HepG2 (cell line): ENCODE measurements around the gene UBE2G2. TPM values are rescaled to one million over a fixed set of nuclear protein-coding genes. Genes with fewer than 3 reads are reported as not detected.
A peak's percentile ranks its signal among the peaks of the same experiment; 100 is the strongest.

Experiments used
- AFF4 ChIP-seq: sonication (generic); formaldehyde crosslinking; IDR thresholded peaks from 2 replicates; pipeline ENCODE4 v1.4.0; 2020; ENCODE audit warnings: missing genetic modification reagents
- CTCF ChIP-seq: sonication (generic); formaldehyde crosslinking; IDR thresholded peaks from 2 replicates; pipeline ENCODE4 v1.5.0; 2020; ENCODE audit warnings: mild to moderate bottlenecking, missing genetic modification reagents, moderate library complexity
- FLYWCH1 ChIP-seq: sonication (generic); formaldehyde crosslinking; IDR thresholded peaks from 2 replicates; pipeline ENCODE4 v1.8.1; 2023; ENCODE audit warnings: mild to moderate bottlenecking, missing genetic modification reagents
- FOSL1 ChIP-seq: sonication (generic); formaldehyde crosslinking; IDR thresholded peaks from 2 replicates; pipeline ENCODE4 v1.9.0; 2021; ENCODE audit warnings: missing genetic modification reagents, borderline replicate concordance
- TEF ChIP-seq: sonication (generic); formaldehyde crosslinking; IDR thresholded peaks from 2 replicates; pipeline ENCODE4 v1.5.0; 2020; ENCODE audit warnings: missing genetic modification reagents
- THRA ChIP-seq: sonication (generic); formaldehyde crosslinking; IDR thresholded peaks from 2 replicates; pipeline ENCODE4 v1.4.0; 2020; ENCODE audit warnings: missing genetic modification reagents, borderline replicate concordance
- THYN1 ChIP-seq: sonication (generic); formaldehyde crosslinking; IDR thresholded peaks from 2 replicates; pipeline ENCODE4 v1.8.1; 2023; ENCODE audit warnings: low read depth, mild to moderate bottlenecking, moderate library complexity, missing genetic modification reagents, borderline replicate concordance
- ZBTB7B ChIP-seq: sonication (generic); formaldehyde crosslinking; IDR thresholded peaks from 2 replicates; pipeline ENCODE4 v1.4.0; 2020; ENCODE audit warnings: missing genetic modification reagents
- ZHX1 ChIP-seq: sonication (generic); formaldehyde crosslinking; IDR thresholded peaks from 2 replicates; pipeline ENCODE4 v1.8.1; 2022; ENCODE audit warnings: low read depth, mild to moderate bottlenecking, missing genetic modification reagents
- ZMYM4 ChIP-seq: sonication (generic); formaldehyde crosslinking; IDR thresholded peaks from 2 replicates; pipeline ENCODE4 v1.8.1; 2023; ENCODE audit warnings: mild to moderate bottlenecking, missing genetic modification reagents
- ZNF382 ChIP-seq: sonication (generic); formaldehyde crosslinking; IDR thresholded peaks from 2 replicates; pipeline ENCODE4 v1.5.0; 2020; ENCODE audit warnings: missing genetic modification reagents, mild to moderate bottlenecking, borderline replicate concordance
- ZNF550 ChIP-seq: sonication (generic); formaldehyde crosslinking; IDR thresholded peaks from 2 replicates; pipeline ENCODE4 v1.4.0; 2020; ENCODE audit warnings: mild to moderate bottlenecking, missing genetic modification reagents, borderline replicate concordance
- ZNF570 ChIP-seq: sonication (generic); formaldehyde crosslinking; IDR thresholded peaks from 2 replicates; pipeline ENCODE4 v1.4.0; 2020; ENCODE audit warnings: mild to moderate bottlenecking, missing genetic modification reagents, borderline replicate concordance
- ZNF713 ChIP-seq: sonication (generic); formaldehyde crosslinking; IDR thresholded peaks from 2 replicates; pipeline ENCODE4 v1.4.0; 2020; ENCODE audit warnings: mild to moderate bottlenecking, missing genetic modification reagents
- ZNF720 ChIP-seq: sonication (generic); formaldehyde crosslinking; IDR thresholded peaks from 2 replicates; pipeline ENCODE4 v1.4.0; 2020; ENCODE audit warnings: missing genetic modification reagents
- polyA plus RNA-seq, 8 experiments: library from polyadenylated mRNA; depleted of rRNA in 3 of 8; stranded (reverse) in 7 of 8; unstranded in 1 of 8; fragments of >200 nt; fragmentation: Illumina TruSeq in 4 of 8; extraction: Trizol in 4 of 8; gene quantifications; 2 replicates each; pipeline versions ENCODE4 v1.2.1 to v1.2.3, GENCODE V29; 2011 to 2016; ENCODE audit warnings: low read depth in 4 of 8, missing spikeins in 1 of 8, mixed read lengths in 1 of 8; ENCODE audit not compliant: insufficient read depth in 1 of 8
- total RNA-seq, 5 experiments: library from RNA; depleted of rRNA; stranded (reverse); fragments of >200 nt; fragmentation: Illumina TruSeq; extraction: Trizol; gene quantifications; 2 replicates each; pipeline ENCODE4 v1.2.3, GENCODE V29; 2016; ENCODE audit warnings: low read depth in 1 of 5

UBE2G2 gene
- total and polyA plus RNA-seq, 2 of the 13 experiments (the other 11 are each of a cell fraction or from before 2014, with no cell fraction given), result 55.4 to 92.0 TPM

GRCh38 chr21:44801468-44802395 is at the start of gene UBE2G2 (continued):
- TF ChIP-seq ZNF570 (CRISPR knock-in tag), result no peak
- no peak for TF ChIP-seq FOSL1 (CRISPR knock-in tag)
- no peak for TF ChIP-seq ZNF382 (CRISPR knock-in tag)
- no peak for TF ChIP-seq ZBTB7B (CRISPR knock-in tag)
- TF ChIP-seq ZNF713 (CRISPR knock-in tag), result no peak
- no peak for TF ChIP-seq CTCF (CRISPR knock-in tag)
- TF ChIP-seq FLYWCH1, result no peak
- 0 out of 2 replicates have a peak, but pooled peaks have one; percentile 42 for TF ChIP-seq ZNF550 (CRISPR knock-in tag)
- TF ChIP-seq ZNF720, result 0 out of 2 replicates have a peak, but pooled peaks have one; percentile 22
- no peak; the same call in 1 of the 2 replicates for TF ChIP-seq ZMYM4 (CRISPR knock-in tag)
- TF ChIP-seq THYN1 (CRISPR knock-in tag), result no peak
- TF ChIP-seq TEF (CRISPR knock-in tag), result no peak
- peak; percentile 56; the same call in 1 of the 2 replicates for TF ChIP-seq ZHX1 (CRISPR knock-in tag)
- TF ChIP-seq AFF4 (CRISPR knock-in tag), result no peak
- TF ChIP-seq THRA, result peak; percentile 61; the same call in 1 of the 2 replicates
